GM12874 (cell line): ENCODE data around the gene TBPL1.

Experiments
- CTCF ChIP-seq: IDR thresholded peaks from 2 replicates; pipeline ENCODE4 v1.5.1; 2011; ENCODE audit warnings: low read depth, mild to moderate bottlenecking, control low read depth, low read length, moderate library complexity; ENCODE audit not compliant: insufficient read depth

Gene TBPL1

DNA sequence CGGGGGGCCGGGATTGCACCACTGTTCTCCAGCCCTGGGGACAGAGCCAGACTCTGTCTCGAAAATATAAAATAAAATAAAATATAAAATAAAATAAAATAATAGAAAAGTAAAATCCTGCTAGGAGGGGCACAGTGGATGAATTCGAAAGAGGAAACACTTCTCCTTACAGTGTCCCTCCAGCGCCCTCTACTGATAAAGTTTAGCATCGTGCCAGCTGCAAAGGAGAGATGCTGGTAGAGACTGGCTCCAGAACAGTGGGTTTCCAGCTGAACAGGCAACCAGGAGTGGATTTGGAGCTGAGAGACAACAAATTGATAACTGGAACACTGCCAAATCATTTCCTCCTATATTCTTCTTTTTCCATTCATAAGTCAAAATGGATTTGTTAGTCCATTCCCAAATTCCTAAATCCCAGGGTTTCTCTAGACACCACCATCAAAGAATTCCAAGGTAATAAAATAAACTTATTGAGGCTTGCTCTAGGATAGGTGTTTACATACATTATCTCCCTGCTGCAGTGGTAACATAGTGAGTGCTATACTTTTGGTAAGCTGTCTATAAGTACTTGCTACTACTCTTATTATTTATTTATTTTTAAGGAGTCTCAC is 31.7 kb upstream of the TBPL1 start:
- peak; percentile 79 for TF ChIP-seq CTCF

GRCh38 chr6:133923938-133924593 is 29.0 kb upstream of the TBPL1 start:
- TF ChIP-seq CTCF: peak; percentile 59; the same call in 1 of the 2 replicates

DNA sequence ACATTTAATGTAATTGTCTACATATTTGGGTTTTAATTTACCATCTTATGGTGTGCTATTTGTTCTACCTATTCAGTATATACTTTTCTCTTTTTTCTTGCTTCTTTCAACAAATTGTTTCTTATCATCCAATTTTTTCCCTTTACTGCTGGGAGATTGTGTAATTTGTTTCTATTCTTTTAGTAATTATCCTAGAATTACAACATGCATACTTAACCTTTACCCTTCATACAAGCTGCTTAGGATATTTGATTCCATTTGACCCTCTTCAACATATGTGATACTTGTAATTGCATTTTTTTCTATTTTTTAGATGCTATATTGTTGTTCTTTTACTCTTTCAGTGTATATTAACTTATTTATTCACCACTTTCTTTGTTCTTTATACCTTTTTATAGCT is 15.1 kb upstream of the TBPL1 start:
- TF ChIP-seq CTCF: no peak

GRCh38 chr6:133938533-133938932 is 14.5 kb upstream of the TBPL1 start:
- TF ChIP-seq CTCF: no peak

- no peak for TF ChIP-seq CTCF
Observed at GRCh38 chr6:133939778-133940667, 13.0 kb upstream of the TBPL1 start.

DNA sequence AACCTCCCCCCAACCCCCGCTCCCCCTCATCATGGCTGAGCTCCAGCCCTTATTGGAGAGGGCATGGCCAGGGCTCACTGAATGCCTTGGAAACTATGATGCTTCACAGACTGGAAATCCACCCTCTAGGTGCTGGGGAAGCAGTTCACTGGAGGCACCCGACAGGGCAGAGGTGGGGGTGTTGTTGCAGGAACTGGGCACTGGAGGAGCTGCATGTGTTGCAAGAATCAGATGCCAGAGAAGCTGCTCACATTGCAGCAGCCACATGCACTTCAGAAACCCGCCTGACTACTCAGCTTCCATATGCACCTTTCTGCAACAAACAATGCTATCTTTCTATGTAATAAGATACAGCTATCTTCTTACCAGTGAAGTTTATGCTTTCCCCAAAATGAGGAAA is 7.9 kb upstream of the TBPL1 start:
- TF ChIP-seq CTCF: no peak

GRCh38 chr6:133947302-133947900 is 5.6 kb upstream of the TBPL1 start:
- no peak for TF ChIP-seq CTCF
